HepG2 (cell line): ENCODE data around the gene TCFL5. TPM values are rescaled to one million over a fixed set of nuclear protein-coding genes. Genes with fewer than 3 reads are reported as not detected.

Experiments
- KAT7 ChIP-seq: IDR thresholded peaks from 2 replicates; pipeline ENCODE4 v1.6.1; 2018; ENCODE audit warnings: borderline replicate concordance, missing compliant biosample characterization
- POLR2A ChIP-seq, 2 experiments: IDR thresholded peaks; 2 replicates each; pipeline ENCODE4 v1.6.1; 2011; ENCODE audit warnings: low read depth in 2 of 2, low read length in 2 of 2, mild to moderate bottlenecking in 1 of 2, moderate library complexity in 1 of 2; ENCODE audit not compliant: insufficient read depth in 1 of 2
- POLR2G ChIP-seq: fragments of 200-400 bp; formaldehyde crosslinking; IDR thresholded peaks from 2 replicates; pipeline ENCODE4 v1.6.1; 2018; ENCODE audit warnings: mild to moderate bottlenecking, low read depth, low read length, moderate library complexity
- TOPORS ChIP-seq: sonication (generic); formaldehyde crosslinking; IDR thresholded peaks from 2 replicates; pipeline ENCODE4 v1.8.0; 2023; ENCODE audit warnings: mild to moderate bottlenecking, missing genetic modification reagents
- ZNF383 ChIP-seq: sonication (generic); formaldehyde crosslinking; IDR thresholded peaks from 2 replicates; pipeline ENCODE4 v1.4.0; 2020; ENCODE audit warnings: missing genetic modification reagents, mild to moderate bottlenecking, borderline replicate concordance
- polyA plus RNA-seq, 8 experiments: library from polyadenylated mRNA; depleted of rRNA in 3 of 8; stranded (reverse) in 7 of 8; unstranded in 1 of 8; fragments of >200 nt; fragmentation: Illumina TruSeq in 4 of 8; extraction: Trizol in 4 of 8; gene quantifications; 2 replicates each; pipeline versions ENCODE4 v1.2.1 to v1.2.3, GENCODE V29; 2011 to 2016; ENCODE audit warnings: low read depth in 4 of 8, missing spikeins in 1 of 8, mixed read lengths in 1 of 8; ENCODE audit not compliant: insufficient read depth in 1 of 8
- total RNA-seq, 5 experiments: library from RNA; depleted of rRNA; stranded (reverse); fragments of >200 nt; fragmentation: Illumina TruSeq; extraction: Trizol; gene quantifications; 2 replicates each; pipeline ENCODE4 v1.2.3, GENCODE V29; 2016; ENCODE audit warnings: low read depth in 1 of 5
- TF ChIP-seq, protein P1 (sequence below): sonication (generic); formaldehyde crosslinking; IDR thresholded peaks from 2 replicates; pipeline ENCODE4 v1.4.0; 2020; ENCODE audit warnings: mild to moderate bottlenecking, missing genetic modification reagents

The TCFL5 gene
- total and polyA plus RNA-seq, 2 of the 13 experiments (the other 11 are each of a cell fraction or from before 2014, with no cell fraction given), result 14.8 to 20.0 TPM

- TF ChIP-seq, protein P1, sequence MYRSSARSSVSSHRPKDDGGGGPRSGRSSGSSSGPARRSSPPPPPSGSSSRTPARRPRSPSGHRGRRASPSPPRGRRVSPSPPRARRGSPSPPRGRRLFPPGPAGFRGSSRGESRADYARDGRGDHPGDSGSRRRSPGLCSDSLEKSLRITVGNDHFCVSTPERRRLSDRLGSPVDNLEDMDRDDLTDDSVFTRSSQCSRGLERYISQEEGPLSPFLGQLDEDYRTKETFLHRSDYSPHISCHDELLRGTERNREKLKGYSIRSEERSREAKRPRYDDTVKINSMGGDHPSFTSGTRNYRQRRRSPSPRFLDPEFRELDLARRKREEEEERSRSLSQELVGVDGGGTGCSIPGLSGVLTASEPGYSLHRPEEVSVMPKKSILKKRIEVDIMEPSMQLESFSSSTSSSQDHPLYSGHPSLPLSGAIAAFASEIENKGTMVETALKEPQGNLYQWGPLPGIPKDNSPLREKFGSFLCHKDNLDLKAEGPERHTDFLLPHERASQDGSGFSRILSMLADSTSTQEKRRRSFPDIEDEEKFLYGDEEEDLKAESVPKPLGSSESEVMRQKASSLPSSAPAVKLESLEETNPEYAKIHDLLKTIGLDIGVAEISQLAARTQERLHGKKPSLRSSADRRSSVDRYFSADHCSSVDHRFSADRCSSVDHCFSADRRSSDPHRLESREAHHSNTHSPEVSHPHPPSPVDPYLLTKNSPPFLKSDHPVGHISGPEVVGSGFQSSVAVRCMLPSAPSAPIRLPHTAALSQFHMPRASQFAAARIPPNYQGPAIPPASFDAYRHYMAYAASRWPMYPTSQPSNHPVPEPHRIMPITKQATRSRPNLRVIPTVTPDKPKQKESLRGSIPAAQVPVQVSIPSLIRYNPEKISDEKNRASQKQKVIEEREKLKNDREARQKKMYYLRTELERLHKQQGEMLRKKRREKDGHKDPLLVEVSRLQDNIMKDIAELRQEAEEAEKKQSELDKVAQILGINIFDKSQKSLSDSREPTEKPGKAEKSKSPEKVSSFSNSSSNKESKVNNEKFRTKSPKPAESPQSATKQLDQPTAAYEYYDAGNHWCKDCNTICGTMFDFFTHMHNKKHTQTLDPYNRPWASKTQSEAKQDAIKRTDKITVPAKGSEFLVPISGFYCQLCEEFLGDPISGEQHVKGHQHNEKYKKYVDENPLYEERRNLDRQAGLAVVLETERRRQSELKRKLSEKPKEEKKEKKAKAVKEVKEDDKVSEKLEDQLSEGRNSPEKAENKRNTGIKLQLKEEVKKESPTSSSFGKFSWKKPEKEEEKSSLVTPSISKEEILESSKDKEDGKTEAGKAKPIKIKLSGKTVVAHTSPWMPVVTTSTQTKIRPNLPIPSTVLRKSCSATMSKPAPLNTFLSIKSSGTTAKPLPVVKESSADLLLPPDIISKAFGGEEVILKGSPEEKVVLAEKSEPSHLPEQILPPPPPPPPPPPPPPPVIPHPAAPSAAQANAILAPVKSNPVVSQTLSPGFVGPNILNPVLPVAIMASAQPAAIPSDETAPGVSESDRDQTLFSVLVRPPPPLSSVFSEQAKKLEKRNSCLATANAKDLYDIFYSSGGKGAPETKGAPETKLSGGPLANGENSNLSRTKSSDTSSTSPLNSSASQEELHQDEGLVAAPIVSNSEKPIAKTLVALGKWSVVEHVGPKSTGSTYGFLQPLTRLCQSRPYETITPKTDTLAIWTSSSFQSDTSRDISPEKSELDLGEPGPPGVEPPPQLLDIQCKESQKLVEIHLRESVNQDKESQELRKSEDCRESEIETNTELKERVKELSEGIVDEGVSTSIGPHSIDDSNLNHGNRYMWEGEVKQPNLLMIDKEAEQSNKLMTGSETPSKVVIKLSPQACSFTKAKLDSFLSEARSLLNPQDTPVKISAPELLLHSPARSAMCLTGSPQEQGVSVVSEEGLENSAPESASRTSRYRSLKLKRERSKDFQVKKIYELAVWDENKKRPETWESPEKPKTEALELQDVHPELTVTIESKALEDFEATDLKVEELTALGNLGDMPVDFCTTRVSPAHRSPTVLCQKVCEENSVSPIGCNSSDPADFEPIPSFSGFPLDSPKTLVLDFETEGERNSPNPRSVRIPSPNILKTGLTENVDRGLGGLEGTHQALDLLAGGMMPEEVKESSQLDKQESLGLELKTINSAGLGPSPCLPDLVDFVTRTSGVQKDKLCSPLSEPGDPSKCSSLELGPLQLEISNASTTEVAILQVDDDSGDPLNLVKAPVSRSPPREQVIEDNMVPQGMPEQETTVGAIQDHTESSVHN (CRISPR knock-in tag), result peak; percentile 76; the same call in 1 of the 2 replicates
- TF ChIP-seq TOPORS (CRISPR knock-in tag) (0 out of 2 replicates have a peak, but pooled peaks have one; percentile 44), POLR2A (IDR thresholded peaks at IDR 0.05; ENCODE audit: insufficient read depth in 1 of 2, low read depth in 2 of 2, low read length in 2 of 2) (peak; percentile 20 to 57; a peak in 3 of 4 replicates), POLR2G (peak; percentile 70), KAT7 (no peak), ZNF383 (no peak)
These were observed 47.4 kb downstream of the TCFL5 start (continued) for GRCh38 chr20:62814060-62814708.
